Panc1 (cell line): ENCODE results near the gene UTP14A. TPM values are rescaled to one million over a fixed set of nuclear protein-coding genes. Genes with fewer than 3 reads are reported as not detected.

Source experiments
- ATAC-seq: fragments of 200-7000 bp; cut with Tn5 transposase; 2 replicates; pipeline ENCODE4 v1.9.1; 2020; ENCODE audit warnings: mild to moderate bottlenecking, moderate library complexity
- BruUV-seq: library from RNA; stranded (reverse); fragments of 400-500 nt; replicated peaks from 2 replicates; lab custom pipeline; 2021; lab: Mats Ljungman, UMichigan
- CTCF ChIA-PET: fragments of 300-600 bp; sonication (Branson Sonifier 250); formaldehyde crosslinking; loops from one replicate; lab custom pipeline; 2022; ENCODE audit warnings: antibody characterized with exemption; lab: Charles Lee
- POLR2A ChIA-PET: fragments of 300-600 bp; sonication (Branson Sonifier 250); formaldehyde crosslinking; loops from one replicate; lab custom pipeline; 2022; ENCODE audit warnings: antibody characterized with exemption; lab: Charles Lee
- DNase-seq: peaks from one replicate; pipeline ENCODE4 v3.0.0-alpha.2; 2010; ENCODE audit warnings: low read depth, low spot score
- H3K27ac ChIP-seq: 2 replicates; pipeline ENCODE4 v1.5.1; 2011; ENCODE audit warnings: mild to moderate bottlenecking, low read length, inconsistent platforms
- H3K27me3 ChIP-seq: fragments of 200-500 bp; sonication (Bioruptor generic); 2 replicates; pipeline ENCODE4 v1.6.0; 2014; ENCODE audit warnings: low read length, inconsistent platforms; ENCODE audit not compliant: control insufficient read depth, insufficient read depth
- H3K36me3 ChIP-seq: fragments of 200-500 bp; sonication (Bioruptor generic); 2 replicates; pipeline ENCODE4 v1.5.1; 2014; ENCODE audit warnings: inconsistent platforms, mild to moderate bottlenecking, low read length, moderate library complexity; ENCODE audit not compliant: control insufficient read depth, insufficient read depth
- H3K4me1 ChIP-seq: 2 replicates; pipeline ENCODE4 v1.5.1; 2011; ENCODE audit warnings: inconsistent platforms, mild to moderate bottlenecking, low read length, moderate library complexity; ENCODE audit not compliant: control insufficient read depth, insufficient read depth
- H3K4me3 ChIP-seq, 2 experiments: 2 replicates each; pipeline ENCODE4 v1.5.1; 2011 to 2012; ENCODE audit warnings: low read depth in 2 of 2, low read length in 2 of 2, mild to moderate bottlenecking in 2 of 2, inconsistent platforms in 1 of 2, moderate library complexity in 1 of 2
- H3K9me3 ChIP-seq: fragments of 200-500 bp; sonication (Bioruptor generic); 2 replicates; pipeline ENCODE4 v1.5.1; 2014; ENCODE audit warnings: low read depth, mild to moderate bottlenecking, inconsistent platforms, low read length, moderate library complexity; ENCODE audit not compliant: control insufficient read depth, insufficient read depth
- POLR2AphosphoS5 ChIP-seq: IDR thresholded peaks from 2 replicates; pipeline ENCODE4 v1.6.1; 2012; ENCODE audit warnings: mild to moderate bottlenecking, low read depth, low read length, moderate library complexity
- SIN3A ChIP-seq: IDR thresholded peaks from 2 replicates; pipeline ENCODE4 v1.6.1; 2012; ENCODE audit warnings: low read depth, mild to moderate bottlenecking, low read length, moderate library complexity, borderline replicate concordance; ENCODE audit not compliant: insufficient read depth
- TCF7L2 ChIP-seq: IDR thresholded peaks from 2 replicates; pipeline ENCODE4 v1.6.1; 2011; ENCODE audit warnings: mild to moderate bottlenecking, low read depth, low read length, inconsistent platforms
- in situ Hi-C: cut with HindIII; loops from 2 replicates; pipeline ENCODE4 v1.10.0; 2016; ENCODE audit warnings: low sequenced_read_pairs, low pct_unique_long_range_greater_than_20kb
- intact Hi-C: fragments of 100-400 bp; cut with micrococcal nuclease; formaldehyde crosslinking; loops from one replicate; pipeline ENCODE4 v1.10.0; 2022; ENCODE audit not compliant: unreplicated experiment
- total RNA-seq: library from RNA; stranded (reverse); gene quantifications from one replicate; pipeline ENCODE4 v1.2.1, GENCODE V29; 2021; ENCODE audit not compliant: unreplicated experiment
- TF ChIP-seq, protein P1 (sequence below), 2 experiments: IDR thresholded peaks; 2 replicates each; pipeline ENCODE4 v1.6.1; 2011 to 2012; ENCODE audit warnings: low read depth in 2 of 2, control low read depth in 1 of 2, low read length in 1 of 2, mild to moderate bottlenecking in 1 of 2, moderate library complexity in 1 of 2; ENCODE audit not compliant: insufficient read depth in 1 of 2
- TF ChIP-seq, protein P2 (sequence below): fragments of 450-650 bp; IDR thresholded peaks from 2 replicates; pipeline ENCODE4 v1.5.1; 2017; ENCODE audit warnings: mild to moderate bottlenecking

Gene UTP14A
- total RNA-seq, 1 experiment from 2014 or later: 64.2 TPM

DNA sequence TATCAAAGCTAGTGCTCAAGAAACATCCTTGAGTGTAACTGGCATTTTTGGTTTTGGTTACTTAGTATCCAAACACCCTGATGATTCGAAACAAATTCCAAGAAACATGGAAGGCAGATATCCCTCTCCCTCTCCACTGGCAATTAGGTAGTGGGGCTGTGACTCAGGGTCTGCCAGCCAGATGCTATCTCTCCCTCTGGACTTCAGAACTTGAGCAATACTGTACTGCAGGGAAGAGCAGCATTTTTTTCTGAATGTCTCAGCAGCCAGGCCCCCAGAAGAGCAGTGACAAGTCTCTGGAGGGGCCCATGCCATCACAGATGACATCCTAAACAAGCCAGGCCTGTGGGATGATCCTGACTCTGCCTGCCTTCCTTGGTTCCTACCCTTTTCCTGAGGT, 39.2 kb downstream of the UTP14A start:
- CTCF ChIA-PET: no interaction called here
- POLR2A ChIA-PET: no interaction called here
- H3K9me3 ChIP-seq: no peaks in the 10 kb centered on the region
- no peak overlapping the region for H3K4me3 ChIP-seq
- no peaks in the 10 kb centered on the region for H3K4me1 ChIP-seq
- ATAC-seq (no peak), DNase-seq (no peak)
- TF ChIP-seq TCF7L2 (no peak), SIN3A (no peak)
- TF ChIP-seq, protein P1, sequence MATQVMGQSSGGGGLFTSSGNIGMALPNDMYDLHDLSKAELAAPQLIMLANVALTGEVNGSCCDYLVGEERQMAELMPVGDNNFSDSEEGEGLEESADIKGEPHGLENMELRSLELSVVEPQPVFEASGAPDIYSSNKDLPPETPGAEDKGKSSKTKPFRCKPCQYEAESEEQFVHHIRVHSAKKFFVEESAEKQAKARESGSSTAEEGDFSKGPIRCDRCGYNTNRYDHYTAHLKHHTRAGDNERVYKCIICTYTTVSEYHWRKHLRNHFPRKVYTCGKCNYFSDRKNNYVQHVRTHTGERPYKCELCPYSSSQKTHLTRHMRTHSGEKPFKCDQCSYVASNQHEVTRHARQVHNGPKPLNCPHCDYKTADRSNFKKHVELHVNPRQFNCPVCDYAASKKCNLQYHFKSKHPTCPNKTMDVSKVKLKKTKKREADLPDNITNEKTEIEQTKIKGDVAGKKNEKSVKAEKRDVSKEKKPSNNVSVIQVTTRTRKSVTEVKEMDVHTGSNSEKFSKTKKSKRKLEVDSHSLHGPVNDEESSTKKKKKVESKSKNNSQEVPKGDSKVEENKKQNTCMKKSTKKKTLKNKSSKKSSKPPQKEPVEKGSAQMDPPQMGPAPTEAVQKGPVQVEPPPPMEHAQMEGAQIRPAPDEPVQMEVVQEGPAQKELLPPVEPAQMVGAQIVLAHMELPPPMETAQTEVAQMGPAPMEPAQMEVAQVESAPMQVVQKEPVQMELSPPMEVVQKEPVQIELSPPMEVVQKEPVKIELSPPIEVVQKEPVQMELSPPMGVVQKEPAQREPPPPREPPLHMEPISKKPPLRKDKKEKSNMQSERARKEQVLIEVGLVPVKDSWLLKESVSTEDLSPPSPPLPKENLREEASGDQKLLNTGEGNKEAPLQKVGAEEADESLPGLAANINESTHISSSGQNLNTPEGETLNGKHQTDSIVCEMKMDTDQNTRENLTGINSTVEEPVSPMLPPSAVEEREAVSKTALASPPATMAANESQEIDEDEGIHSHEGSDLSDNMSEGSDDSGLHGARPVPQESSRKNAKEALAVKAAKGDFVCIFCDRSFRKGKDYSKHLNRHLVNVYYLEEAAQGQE (IDR thresholded peaks at IDR 0.05; ENCODE audit: insufficient read depth in 1 of 2, low read depth in 2 of 2, low read length in 1 of 2): no peak
- TF ChIP-seq, protein P2, sequence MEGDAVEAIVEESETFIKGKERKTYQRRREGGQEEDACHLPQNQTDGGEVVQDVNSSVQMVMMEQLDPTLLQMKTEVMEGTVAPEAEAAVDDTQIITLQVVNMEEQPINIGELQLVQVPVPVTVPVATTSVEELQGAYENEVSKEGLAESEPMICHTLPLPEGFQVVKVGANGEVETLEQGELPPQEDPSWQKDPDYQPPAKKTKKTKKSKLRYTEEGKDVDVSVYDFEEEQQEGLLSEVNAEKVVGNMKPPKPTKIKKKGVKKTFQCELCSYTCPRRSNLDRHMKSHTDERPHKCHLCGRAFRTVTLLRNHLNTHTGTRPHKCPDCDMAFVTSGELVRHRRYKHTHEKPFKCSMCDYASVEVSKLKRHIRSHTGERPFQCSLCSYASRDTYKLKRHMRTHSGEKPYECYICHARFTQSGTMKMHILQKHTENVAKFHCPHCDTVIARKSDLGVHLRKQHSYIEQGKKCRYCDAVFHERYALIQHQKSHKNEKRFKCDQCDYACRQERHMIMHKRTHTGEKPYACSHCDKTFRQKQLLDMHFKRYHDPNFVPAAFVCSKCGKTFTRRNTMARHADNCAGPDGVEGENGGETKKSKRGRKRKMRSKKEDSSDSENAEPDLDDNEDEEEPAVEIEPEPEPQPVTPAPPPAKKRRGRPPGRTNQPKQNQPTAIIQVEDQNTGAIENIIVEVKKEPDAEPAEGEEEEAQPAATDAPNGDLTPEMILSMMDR: no peak
- H3K27me3 ChIP-seq: no peaks in the 10 kb centered on the region
- H3K36me3 ChIP-seq: no peaks in the 10 kb centered on the region
- in situ Hi-C loops (no loop called here), intact Hi-C loops (no loop called here)
- no peak overlapping the region for H3K27ac ChIP-seq
- BruUV-seq: no TSS peak

DNA sequence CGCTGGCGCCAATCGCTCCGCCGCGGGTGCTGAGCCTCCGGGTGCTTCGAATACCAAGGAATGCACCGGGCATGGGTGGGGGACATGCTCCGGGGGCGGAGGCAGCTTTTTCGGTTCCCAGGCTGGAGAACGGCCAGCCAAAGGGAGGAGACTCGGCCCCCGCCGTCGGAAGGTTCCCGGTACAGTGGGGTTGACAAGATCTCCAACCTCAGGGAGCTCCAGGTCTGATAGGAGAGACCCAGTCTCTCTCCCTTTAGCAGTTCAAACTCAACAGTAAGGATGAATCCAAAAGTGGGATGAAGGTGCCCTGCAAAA, 47.3 kb downstream of the UTP14A start:
- H3K27ac ChIP-seq: no peak overlapping the region
- in situ Hi-C loops: no loop called here
- no peaks in the 10 kb centered on the region for H3K9me3 ChIP-seq
- H3K36me3 ChIP-seq: no peaks in the 10 kb centered on the region
- CTCF ChIA-PET: no interaction called here
- TF ChIP-seq, protein P2: no peak
- TF ChIP-seq POLR2AphosphoS5 (no peak), TCF7L2 (no peak)
- H3K4me1 ChIP-seq: peaks cover 25% of the 10 kb centered on the region
- POLR2A ChIA-PET: no interaction called here
- ATAC-seq (no peak), DNase-seq (no peak)
- no peak overlapping the region for H3K4me3 ChIP-seq
- intact Hi-C loops: no loop called here
- BruUV-seq: no TSS peak
- no peaks in the 10 kb centered on the region for H3K27me3 ChIP-seq
